GM23338 (cell line): ENCODE data around the gene STARD8. TPM values are rescaled to one million over a fixed set of nuclear protein-coding genes. Genes with fewer than 3 reads are reported as not detected.

Experiments
- ATAC-seq: fragments of 200-7000 bp; cut with Tn5 transposase; 3 replicates; pipeline ENCODE4 v1.9.1; 2020
- DNase-seq: peaks from one replicate; pipeline ENCODE4 v3.0.0-alpha.2; 2015; ENCODE audit warnings: low spot score
- H2AFZ ChIP-seq: fragments of 200-600 bp; sonication (generic); 2 replicates; pipeline ENCODE4 v1.8.0; 2016; ENCODE audit warnings: antibody characterized with exemption, mild to moderate bottlenecking, moderate library complexity
- H3F3A ChIP-seq: fragments of 200-600 bp; sonication (generic); replicated peaks from 2 replicates; pipeline ENCODE4 v1.8.0; 2017; ENCODE audit warnings: antibody characterized with exemption, mixed run types, low read depth
- H3K27ac ChIP-seq: fragments of 200-600 bp; sonication (generic); 2 replicates; pipeline ENCODE4 v1.6.1; 2016; ENCODE audit warnings: low read depth
- H3K27me3 ChIP-seq: fragments of 200-600 bp; sonication (generic); 2 replicates; pipeline ENCODE4 v1.8.0; 2016; ENCODE audit warnings: mild to moderate bottlenecking, mixed run types, moderate library complexity; ENCODE audit not compliant: insufficient read depth
- H3K36me3 ChIP-seq: fragments of 200-600 bp; sonication (generic); 2 replicates; pipeline ENCODE4 v1.8.0; 2016; ENCODE audit warnings: mild to moderate bottlenecking; ENCODE audit not compliant: insufficient read depth
- H3K4me1 ChIP-seq: fragments of 200-600 bp; sonication (generic); 2 replicates; pipeline ENCODE4 v1.8.0; 2016; ENCODE audit warnings: mild to moderate bottlenecking, moderate library complexity; ENCODE audit not compliant: insufficient read depth
- H3K4me2 ChIP-seq: fragments of 200-600 bp; sonication (generic); 2 replicates; pipeline ENCODE4 v1.7.1; 2017; ENCODE audit warnings: mixed run types
- H3K4me3 ChIP-seq: fragments of 200-600 bp; sonication (generic); 2 replicates; pipeline ENCODE4 v1.6.1; 2016; ENCODE audit warnings: mixed run types
- H3K79me2 ChIP-seq: fragments of 200-600 bp; sonication (generic); replicated peaks from 2 replicates; pipeline ENCODE4 v1.8.0; 2017; ENCODE audit warnings: mild to moderate bottlenecking; ENCODE audit not compliant: insufficient read depth
- H3K9me2 ChIP-seq: fragments of 200-600 bp; sonication (generic); 2 replicates; pipeline ENCODE4 v1.8.0; 2017; ENCODE audit not compliant: insufficient read depth
- H4K20me1 ChIP-seq: fragments of 200-600 bp; sonication (generic); replicated peaks from 2 replicates; pipeline ENCODE4 v1.8.0; 2017; ENCODE audit warnings: mild to moderate bottlenecking; ENCODE audit not compliant: insufficient read depth
- H3K27ac Mint-ChIP-seq: 2 replicates; pipeline ENCODE4 v1.8.0; 2020; ENCODE audit warnings: inconsistent platforms, mild to moderate bottlenecking, moderate library complexity, mixed read lengths
- H3K27me3 Mint-ChIP-seq: 3 replicates; pipeline ENCODE4 v1.8.0; 2022; ENCODE audit warnings: low read depth, mild to moderate bottlenecking, moderate library complexity, mixed read lengths, inconsistent platforms; ENCODE audit not compliant: insufficient read depth, poor library complexity
- H3K36me3 Mint-ChIP-seq: 3 replicates; pipeline ENCODE4 v1.8.0; 2021; ENCODE audit warnings: low read depth, mild to moderate bottlenecking, inconsistent platforms, moderate library complexity, mixed read lengths
- H3K4me1 Mint-ChIP-seq: 3 replicates; pipeline ENCODE4 v1.8.0; 2020; ENCODE audit warnings: mild to moderate bottlenecking, inconsistent platforms, mixed read lengths
- H3K4me3 Mint-ChIP-seq: 3 replicates; pipeline ENCODE4 v1.8.0; 2021; ENCODE audit warnings: moderate library complexity, mild to moderate bottlenecking, inconsistent platforms, mixed read lengths
- H3K9me3 Mint-ChIP-seq: 3 replicates; pipeline ENCODE4 v1.8.0; 2020; ENCODE audit warnings: moderate library complexity, mild to moderate bottlenecking, inconsistent platforms, mixed read lengths
- CREB1 ChIP-seq: fragments of 250-450 bp; sonication (Bioruptor Pico); IDR thresholded peaks from 2 replicates; pipeline ENCODE4 v1.5.0; 2020; ENCODE audit warnings: low read depth, mild to moderate bottlenecking, moderate library complexity
- CTCF ChIP-seq, 2 experiments: fragments of 200-600 bp in 1 of 2; sonication (generic) in 1 of 2; conservative IDR thresholded peaks; 2 replicates each; pipeline versions ENCODE4 v1.5.1 to v1.6.1; 2016 to 2017; ENCODE audit warnings: antibody characterized with exemption in 2 of 2, low read depth in 2 of 2, mild to moderate bottlenecking in 2 of 2, moderate library complexity in 1 of 2
- EZH2 ChIP-seq: fragments of 200-600 bp; sonication (generic); IDR thresholded peaks from one replicate; pipeline ENCODE4 v1.8.0; 2017; ENCODE audit warnings: antibody characterized with exemption, mild to moderate bottlenecking, low read depth; ENCODE audit not compliant: unreplicated experiment
- EZH2phosphoT487 ChIP-seq: fragments of 200-600 bp; sonication (generic); IDR thresholded peaks from one replicate; pipeline ENCODE4 v1.8.1; 2018; ENCODE audit warnings: antibody characterized with exemption; ENCODE audit not compliant: unreplicated experiment
- NANOG ChIP-seq: IDR thresholded peaks from 2 replicates; pipeline ENCODE4 v1.6.1; 2016; ENCODE audit warnings: antibody characterized with exemption, borderline replicate concordance
- POLR2AphosphoS5 ChIP-seq: IDR thresholded peaks from 2 replicates; pipeline ENCODE4 v1.6.1; 2016; ENCODE audit warnings: antibody characterized with exemption, low read depth
- STAT1 ChIP-seq: IDR thresholded peaks from one replicate; pipeline ENCODE4 v1.6.1; 2016; ENCODE audit warnings: antibody characterized with exemption; ENCODE audit not compliant: unreplicated experiment
- ZNF331 ChIP-seq: fragments of 250-450 bp; sonication (Bioruptor Pico); IDR thresholded peaks from 2 replicates; pipeline ENCODE4 v1.5.0; 2020; ENCODE audit warnings: low read depth, mild to moderate bottlenecking, moderate library complexity
- ZNF462 ChIP-seq: fragments of 250-450 bp; sonication (Bioruptor Pico); IDR thresholded peaks from 2 replicates; pipeline ENCODE4 v1.5.0; 2020; ENCODE audit warnings: mild to moderate bottlenecking, moderate library complexity
- polyA plus RNA-seq: library from polyadenylated mRNA; unstranded; fragments of >200 nt; fragmentation: Nextera tagmentation; extraction: Ambion mirVana; gene quantifications from 2 replicates; pipeline ENCODE4 v1.2.1, GENCODE V29; 2016
- total RNA-seq: library from RNA; depleted of rRNA; stranded (reverse); fragments of >200 nt; shearing (Covaris generic); gene quantifications from 2 replicates; pipeline ENCODE4 v1.2.3, GENCODE V29; 2014

The STARD8 gene
- total and polyA plus RNA-seq, 2 experiments from 2014 or later: 0.74 to 5.6 TPM

- Histone ChIP-seq H2AFZ (no peak overlapping the region), H3K36me3 (no peaks in the 10 kb centered on the region), H3F3A (no peaks in the 10 kb centered on the region), H3K27ac (no peak overlapping the region), H3K27me3 (no peaks in the 10 kb centered on the region), H3K9me2 (no peaks in the 10 kb centered on the region), H4K20me1 (no peaks in the 10 kb centered on the region), H3K4me3 (no peak overlapping the region), H3K4me2 (no peak overlapping the region), H3K4me1 (no peaks in the 10 kb centered on the region), H3K79me2 (no peaks in the 10 kb centered on the region)
- Mint-ChIP-seq H3K4me3 (no peak overlapping the region), H3K36me3 (no peaks in the 10 kb centered on the region), H3K27me3 (no peaks in the 10 kb centered on the region), H3K9me3 (peaks cover 3% of the 10 kb centered on the region; the same call in 1 of the 3 replicates), H3K27ac (no peak overlapping the region), H3K4me1 (no peaks in the 10 kb centered on the region)
- no peak for ATAC-seq
- no peak for DNase-seq
- TF ChIP-seq EZH2: no peak
- TF ChIP-seq CTCF (conservative IDR thresholded peaks at IDR 0.05; ENCODE audit: low read depth in 2 of 2): no peak
- no peak for TF ChIP-seq ZNF331 (CRISPR knock-in tag)
These were observed 110.3 kb downstream of the STARD8 start for GRCh38 chrX:68757731-68758130.

GRCh38 chrX:68758671-68759070, 111.2 kb downstream of the STARD8 start:
- no peak overlapping the region for H2AFZ ChIP-seq
- no peak for ATAC-seq
- H3K9me2 ChIP-seq: no peaks in the 10 kb centered on the region
- DNase-seq: no peak
- no peaks in the 10 kb centered on the region for H3K79me2 ChIP-seq
- H3K4me2 ChIP-seq: no peak overlapping the region
- H3K36me3 ChIP-seq: no peaks in the 10 kb centered on the region
- Mint-ChIP-seq H3K27me3 (no peaks in the 10 kb centered on the region), H3K36me3 (no peaks in the 10 kb centered on the region), H3K4me3 (no peak overlapping the region), H3K4me1 (no peaks in the 10 kb centered on the region), H3K9me3 (peaks cover 3% of the 10 kb centered on the region; the same call in 1 of the 3 replicates), H3K27ac (no peak overlapping the region)
- no peak overlapping the region for H3K4me3 ChIP-seq
- no peaks in the 10 kb centered on the region for H3K27me3 ChIP-seq
- TF ChIP-seq CREB1 (no peak), EZH2phosphoT487 (no peak), POLR2AphosphoS5 (no peak), ZNF331 (CRISPR knock-in tag) (no peak), ZNF462 (CRISPR knock-in tag) (no peak), NANOG (no peak), STAT1 (no peak)
- H3F3A ChIP-seq: no peaks in the 10 kb centered on the region
- no peak overlapping the region for H3K27ac ChIP-seq
- no peaks in the 10 kb centered on the region for H4K20me1 ChIP-seq
- H3K4me1 ChIP-seq: no peaks in the 10 kb centered on the region
